NCI-H1436 (cell line): ENCODE measurements around the gene OR4D5.

ENCODE experiments used
- DNase-seq: peaks from one replicate; lab custom pipeline; 2025; lab: John Stamatoyannopoulos, UW

The OR4D5 gene

DNA sequence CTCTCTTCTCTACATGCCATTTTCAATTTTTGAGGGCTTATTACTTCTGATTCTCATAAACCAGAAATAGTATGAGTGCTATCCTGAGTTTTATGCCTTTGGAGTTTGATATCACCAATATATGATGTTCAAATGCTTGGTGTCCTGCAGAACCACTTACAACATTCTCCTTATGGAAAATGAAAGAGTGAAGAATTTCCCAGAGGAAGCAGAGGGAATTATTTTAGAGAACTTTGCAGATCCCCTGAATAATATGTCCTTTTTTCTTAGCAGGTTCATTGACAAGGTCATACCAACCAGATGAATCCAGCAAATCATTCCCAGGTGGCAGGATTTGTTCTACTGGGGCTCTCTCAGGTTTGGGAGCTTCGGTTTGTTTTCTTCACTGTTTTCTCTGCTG, at the start of gene OR4D5:
Gene OR4D5 (plus strand): TSS at position 301 of the 400 bp plus-strand sequence. CDS start 0 bp downstream, at position 301.
- DNase-seq, result no peak

DNA sequence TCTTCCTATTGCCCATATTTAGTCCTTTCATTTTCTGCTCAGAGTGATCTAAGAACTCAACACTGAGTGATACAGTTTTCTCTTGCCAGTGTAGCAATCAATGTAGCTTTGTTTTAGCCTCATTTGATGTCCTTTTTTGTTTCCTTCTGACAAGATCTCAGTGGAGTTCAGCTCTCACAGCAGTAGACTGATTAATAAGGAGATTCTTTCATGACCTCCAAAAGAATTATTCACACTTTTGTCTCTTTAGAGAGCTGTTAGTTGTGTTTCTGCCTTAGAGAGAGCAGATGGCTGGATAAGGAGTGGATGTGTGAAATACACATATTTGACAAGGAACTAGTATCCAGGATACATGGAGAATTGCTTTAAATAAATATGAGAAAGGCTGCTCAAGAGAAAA, 47.4 kb upstream of the OR4D5 start:
- DNase-seq, result no peak

DNA sequence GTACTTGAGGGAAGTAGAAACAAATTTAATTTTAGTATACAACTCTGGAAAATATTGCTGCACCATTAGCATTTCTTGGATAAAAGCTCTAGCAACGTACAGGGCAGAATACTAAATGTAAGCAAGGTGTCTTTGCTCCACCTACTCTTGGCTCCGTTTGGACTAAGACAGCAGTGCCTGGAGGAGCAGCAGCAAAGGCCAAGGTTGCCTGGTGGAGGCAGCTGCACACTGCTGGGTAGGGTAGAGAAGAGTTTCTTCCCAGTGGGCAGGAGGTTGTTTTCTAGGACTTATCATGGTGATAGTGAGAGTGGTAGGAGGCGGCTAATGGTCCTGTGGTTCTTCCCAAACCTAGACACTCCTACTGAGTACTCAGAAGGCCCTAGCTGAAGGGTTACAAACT, 39.6 kb upstream of the OR4D5 start:
- DNase-seq, result no peak

DNA sequence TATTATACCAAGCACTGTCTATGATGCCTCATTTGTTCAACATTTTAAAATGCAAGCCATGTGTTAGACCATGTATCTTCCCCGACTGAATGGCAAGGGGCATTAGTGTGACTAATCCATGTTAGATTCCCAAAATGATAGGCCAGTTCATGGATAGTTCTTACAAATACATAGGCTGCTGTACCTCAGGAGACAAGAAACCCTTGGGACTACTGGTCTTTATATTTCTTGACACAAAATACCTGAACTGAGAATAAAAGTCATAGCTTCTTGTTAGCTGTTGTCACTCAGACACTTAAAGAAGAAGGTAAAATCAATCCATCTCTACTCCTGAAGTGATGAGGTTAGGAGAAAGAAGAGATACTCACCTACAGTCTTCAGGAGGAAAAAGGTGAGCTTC, 37.5 kb upstream of the OR4D5 start, which contains the start of gene OR8D4:
Gene OR8D4 (plus strand): TSS at position 301 of the 400 bp plus-strand sequence. CDS start 4,265 bp downstream, outside the sequence.
- DNase-seq, result no peak

DNA sequence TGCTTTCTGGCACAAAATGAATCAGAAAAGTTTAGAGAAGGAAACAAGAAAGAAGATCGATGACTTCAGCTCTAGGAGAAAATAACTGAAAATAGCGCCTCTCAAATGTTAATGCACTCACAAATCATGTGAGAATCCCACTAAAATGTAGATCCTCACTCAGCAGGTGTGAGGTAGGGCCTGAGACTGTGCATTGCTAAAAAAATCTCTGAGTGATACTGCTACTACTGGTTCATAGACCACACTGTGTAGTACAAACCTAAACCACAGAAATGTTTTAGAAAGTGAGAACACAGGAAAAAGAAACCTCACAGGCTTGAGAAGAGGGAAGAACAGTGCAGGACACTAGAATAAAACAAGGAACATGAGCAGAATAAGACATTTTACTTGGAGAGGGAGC, 35.5 kb upstream of the OR4D5 start:
- DNase-seq, result no peak

DNA sequence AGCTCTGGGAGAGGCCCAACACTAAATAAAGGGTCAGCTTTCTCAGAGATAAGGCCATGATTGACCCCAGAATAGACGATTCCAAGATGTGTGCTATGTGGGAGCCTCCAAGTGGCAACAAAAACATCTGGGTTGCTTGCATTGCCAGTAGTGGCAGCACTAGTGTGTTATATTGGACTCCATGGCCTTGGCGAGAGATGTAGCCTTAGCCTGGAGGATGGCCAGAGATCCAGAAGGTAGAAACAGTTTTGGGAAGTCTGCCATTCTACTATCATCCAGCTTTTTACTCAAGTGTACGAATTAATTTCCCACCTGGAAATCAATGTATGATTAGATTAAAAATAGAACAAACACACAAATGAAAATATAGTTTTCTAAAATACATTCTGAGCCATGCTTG, 34.5 kb upstream of the OR4D5 start:
- DNase-seq, result no peak

DNA sequence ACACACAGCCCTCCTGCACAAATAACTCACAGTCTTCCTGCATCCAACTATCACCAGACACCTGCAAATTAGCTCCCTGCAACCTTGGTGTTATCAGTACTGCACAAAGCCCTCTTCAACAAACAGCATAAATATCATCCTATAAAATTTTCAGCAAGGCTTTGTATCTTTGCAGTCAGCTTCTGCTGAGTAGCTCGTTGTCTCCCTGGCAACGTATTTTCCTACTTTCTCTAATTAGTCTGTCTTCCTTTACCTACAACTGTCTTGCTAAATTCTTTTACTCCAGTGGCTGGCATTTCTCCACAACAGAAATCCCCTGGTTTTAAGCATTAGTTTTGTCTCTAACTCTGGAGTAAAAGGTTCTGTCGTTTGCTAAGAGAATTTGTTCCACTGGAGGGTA, 33.6 kb upstream of the OR4D5 start:
- no peak for DNase-seq

DNA sequence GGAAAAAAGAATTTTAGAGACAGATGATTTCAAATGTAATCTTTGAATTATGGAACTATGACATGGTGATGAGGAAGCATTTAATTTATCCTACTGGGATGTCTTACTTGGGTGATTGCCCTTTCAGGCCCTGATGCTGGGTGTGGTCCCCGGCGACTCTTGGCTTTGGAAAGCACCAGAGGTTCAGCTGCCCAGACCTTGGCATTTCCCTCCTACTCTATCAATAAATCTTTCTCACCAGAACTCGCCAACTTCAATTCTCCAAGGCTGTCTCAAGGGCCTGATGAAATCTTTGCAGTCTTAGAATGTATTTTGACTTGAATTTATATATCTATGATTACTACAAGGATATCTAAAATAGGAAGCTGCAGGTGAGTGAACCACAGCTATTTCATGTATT, 18.5 kb upstream of the OR4D5 start:
- DNase-seq, result no peak

DNA sequence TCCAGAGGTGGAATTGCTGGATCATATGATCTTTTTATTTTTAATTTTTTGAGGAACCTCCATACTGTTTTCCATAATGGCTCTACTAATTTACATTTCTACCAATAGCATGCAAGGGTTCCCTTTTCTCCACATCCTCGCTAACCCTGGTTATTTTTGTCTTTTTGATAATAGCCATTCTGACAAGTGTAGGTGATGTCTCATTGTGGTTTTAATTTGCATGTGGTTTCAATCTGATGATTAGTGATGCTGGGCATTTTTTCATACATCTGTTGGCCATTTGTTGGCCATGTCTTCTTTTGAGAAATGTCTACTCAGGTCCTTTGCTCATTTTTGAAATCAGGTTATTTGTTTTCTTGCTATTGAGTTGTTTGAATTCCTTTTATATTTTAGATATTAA, 15.4 kb upstream of the OR4D5 start:
- DNase-seq, result no peak

DNA sequence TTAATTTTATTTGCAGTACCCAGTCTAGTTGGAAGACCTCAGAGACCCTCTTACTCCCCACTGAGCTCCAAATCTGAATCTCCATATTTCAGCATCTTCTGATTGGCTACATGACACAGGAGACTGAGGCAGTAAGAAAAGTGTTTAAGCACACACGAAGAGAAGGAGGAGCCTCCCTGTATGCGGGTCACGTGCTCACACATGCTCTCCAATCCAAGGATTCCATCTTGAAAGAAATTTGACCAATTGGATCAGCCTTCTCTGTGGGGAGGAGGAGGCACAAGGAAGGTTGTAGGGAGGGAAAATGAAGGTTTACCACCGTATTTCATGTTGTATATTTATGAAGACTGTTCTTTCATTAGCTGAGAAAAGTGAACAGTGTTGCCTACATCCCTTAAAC, 3.0 kb downstream of the OR4D5 start:
- DNase-seq, result no peak

DNA sequence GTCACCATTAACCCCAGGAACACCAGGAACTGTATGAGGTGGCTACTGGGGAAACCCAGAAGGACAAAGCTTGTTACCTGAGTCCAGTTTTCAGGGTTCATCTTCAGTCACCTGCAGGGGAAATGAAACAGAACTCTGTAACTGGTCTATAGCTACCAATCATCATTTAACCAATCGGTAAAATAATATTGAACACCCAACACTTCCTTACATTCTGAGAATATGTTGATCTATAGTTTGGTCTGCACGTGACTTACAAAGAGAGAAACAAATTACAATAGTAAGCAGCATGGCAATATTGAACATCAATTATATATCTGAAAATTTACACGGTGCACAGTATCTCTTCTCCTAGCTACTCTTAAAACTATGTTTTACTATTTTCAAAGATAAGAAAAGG, 4.3 kb downstream of the OR4D5 start, which contains the start of gene OR6T1:
Gene OR6T1 (minus strand): TSS at position 101 of the 400 bp plus-strand sequence. CDS start 0 bp downstream, at position 101.
- no peak for DNase-seq

DNA sequence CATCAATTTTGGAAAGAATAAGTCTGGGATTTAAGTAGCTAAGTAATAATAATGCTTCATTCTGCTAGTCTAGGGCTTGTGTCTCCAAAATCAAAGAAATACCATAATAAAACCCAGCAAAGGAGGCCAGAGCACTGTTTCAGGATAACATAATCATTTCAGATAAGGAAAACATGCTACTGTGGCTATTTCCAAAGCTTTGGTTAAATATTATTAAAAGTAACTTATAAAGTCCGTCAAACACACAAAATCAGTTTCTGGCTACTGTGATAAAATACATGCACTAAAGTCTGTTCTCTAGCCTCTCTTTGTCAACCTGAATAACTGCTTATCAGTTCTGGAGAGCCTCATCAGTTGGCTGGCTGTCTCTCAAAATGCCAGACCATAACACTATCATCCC, 5.7 kb downstream of the OR4D5 start:
- DNase-seq, result no peak

DNA sequence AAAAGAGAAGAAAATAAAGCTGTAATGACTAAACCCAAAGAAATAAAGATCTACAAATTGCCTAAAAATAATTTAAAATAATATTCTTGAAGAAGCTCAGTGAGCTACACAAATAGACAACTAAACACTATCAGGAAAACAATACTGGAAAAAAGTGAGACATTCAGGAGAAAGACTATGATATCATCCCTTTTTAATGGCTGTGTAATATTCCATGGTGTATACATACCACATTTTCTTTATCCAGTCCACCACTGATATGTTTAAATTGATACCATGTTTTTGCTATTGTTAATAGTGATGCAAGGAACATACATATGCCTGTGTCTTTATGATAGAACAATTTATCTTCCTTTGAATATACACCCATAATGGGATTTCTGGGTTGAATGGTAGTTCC, 17.3 kb downstream of the OR4D5 start:
- no peak for DNase-seq

DNA sequence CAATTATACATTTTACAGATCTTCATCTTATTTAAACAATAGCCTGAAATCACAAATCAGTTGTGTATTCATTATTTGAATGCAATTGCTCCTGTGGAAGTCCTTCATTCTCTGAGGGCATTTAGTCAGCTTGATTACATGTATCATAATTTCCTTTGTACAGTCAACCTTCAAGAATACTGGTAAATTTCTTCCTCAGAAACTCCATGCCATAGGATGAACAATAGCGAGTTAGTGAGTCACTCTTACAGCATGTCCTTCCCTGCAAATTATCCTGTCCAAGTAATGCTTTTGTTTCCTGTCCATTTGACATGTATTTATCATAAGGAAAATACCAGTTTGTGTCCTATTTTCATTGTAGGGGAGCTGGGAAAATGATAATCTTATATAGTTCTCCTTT, 34.4 kb downstream of the OR4D5 start:
- no peak for DNase-seq

DNA sequence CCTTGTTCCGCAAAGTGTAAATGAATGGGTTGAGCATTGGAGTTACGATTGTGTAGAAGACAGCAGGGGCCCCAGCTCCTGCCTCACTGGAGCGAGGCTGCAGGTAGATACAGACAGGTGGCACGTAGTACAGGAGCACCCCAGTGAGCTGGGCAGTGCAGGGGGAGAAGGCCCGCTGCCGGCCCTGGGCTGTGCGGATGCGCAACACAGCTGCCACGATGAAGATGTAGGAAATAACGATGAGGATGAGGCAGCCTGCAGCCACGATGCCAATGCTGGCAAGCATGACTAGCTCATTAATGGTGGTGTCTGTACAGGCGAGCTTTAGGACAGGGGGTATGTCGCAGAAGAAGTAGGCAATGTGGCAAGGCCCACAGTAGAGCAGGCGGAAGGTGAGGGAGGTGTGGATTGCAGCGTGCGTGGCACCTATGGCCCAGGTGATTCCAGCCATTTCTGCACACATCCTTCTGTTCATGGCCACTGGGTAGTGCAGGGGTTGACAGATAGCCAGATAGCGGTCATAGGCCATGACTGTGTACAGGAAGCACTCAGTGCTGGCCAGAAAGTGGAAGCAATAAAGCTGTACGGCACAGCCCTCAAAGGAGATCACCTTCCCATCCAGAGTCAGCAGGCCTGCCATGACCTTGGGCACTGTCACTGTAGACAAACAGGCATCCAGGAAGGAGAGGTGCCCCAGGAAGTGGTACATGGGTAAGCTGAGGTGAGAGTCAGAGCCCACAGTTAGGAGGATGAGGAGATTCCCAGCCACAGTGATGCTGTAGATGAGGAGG, 37.5 kb downstream of the OR4D5 start:
- no peak for DNase-seq

DNA sequence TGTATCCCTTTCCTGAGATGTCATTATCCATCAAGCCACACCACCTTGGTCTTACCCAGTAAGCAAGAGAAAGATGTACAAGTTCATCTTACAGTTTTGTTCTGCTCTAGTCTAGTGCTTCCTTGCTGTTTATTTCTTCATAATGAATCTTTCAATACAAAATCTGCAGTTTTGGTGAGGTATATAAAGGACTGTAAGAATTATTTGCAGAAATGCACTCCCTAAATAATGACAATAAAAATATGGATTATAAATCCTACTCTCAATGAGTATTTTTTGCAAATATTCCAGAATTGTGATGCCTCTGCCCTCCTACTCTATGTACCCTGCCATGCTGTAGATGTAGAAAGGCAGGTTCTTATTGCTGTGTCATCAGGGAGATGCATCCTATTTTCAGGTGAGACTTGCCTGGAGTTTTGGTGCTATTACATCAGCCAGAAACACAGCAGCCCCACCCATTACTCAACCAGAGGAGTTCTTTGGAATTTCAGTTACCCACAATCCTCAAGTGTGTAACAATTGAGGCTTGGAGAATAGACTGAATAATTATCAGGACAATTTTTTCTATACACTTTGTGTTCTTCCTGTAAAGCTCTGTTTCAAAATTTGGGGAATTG, 38.4 kb downstream of the OR4D5 start, which contains the start of gene OR10S1:
Gene OR10S1 (minus strand): TSS at position 51 of the 617 bp plus-strand sequence. CDS start 117 bp downstream, outside the sequence.
- DNase-seq, result no peak

DNA sequence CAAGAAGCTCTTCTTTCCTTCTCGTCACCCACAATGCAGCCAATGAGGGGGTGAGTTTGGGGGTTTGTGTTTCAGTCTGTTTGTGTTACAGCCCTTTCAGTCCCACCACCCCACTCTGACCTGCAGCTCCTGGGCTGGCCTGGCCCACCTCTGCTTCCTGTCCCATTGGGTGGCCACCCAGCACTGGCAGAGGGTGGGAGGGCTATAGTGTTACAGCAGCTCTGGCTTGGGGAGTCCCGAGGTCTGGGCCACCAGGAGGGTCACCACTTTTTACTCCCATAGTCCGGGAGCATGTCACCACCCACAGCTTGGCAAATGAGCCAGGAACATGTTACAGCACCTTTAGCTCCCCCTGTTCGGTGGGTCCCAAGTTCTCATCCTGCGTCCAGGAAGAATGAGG, 39.9 kb downstream of the OR4D5 start:
- DNase-seq, result no peak
